HepG2 (cell line): ENCODE data around the gene ZNF628. TPM values are rescaled to one million over a fixed set of nuclear protein-coding genes. Genes with fewer than 3 reads are reported as not detected.

Experiments used
- ATAC-seq: fragments of 200-7000 bp; cut with Tn5 transposase; 3 replicates; pipeline ENCODE4 v1.9.1; 2020; ENCODE audit warnings: mild to moderate bottlenecking, moderate library complexity
- BruUV-seq: library from RNA; stranded (reverse); fragments of 400-500 nt; replicated peaks from 2 replicates; lab custom pipeline; 2021; lab: Mats Ljungman, UMichigan
- CTCF ChIA-PET: fragments of 300-600 bp; formaldehyde crosslinking; extraction: SDS; loops from one replicate; lab custom pipeline; 2021; ENCODE audit warnings: low total read pairs, inconsistent platforms, low intra/inter-chr PET ratio; lab: Yijun Ruan, JAX
- POLR2A ChIA-PET: fragments of 350-600 bp; sonication (Branson Sonifier 250); formaldehyde crosslinking; loops from one replicate; lab custom pipeline; 2020; ENCODE audit warnings: antibody characterized with exemption, inconsistent platforms; lab: Yijun Ruan, JAX
- DNase-seq: peaks from one replicate; pipeline ENCODE4 v3.0.0-alpha.2; 2015; ENCODE audit warnings: low spot score
- FAIRE-seq: peaks from 3 replicates; lab custom pipeline; 2011; peaks lifted over from hg19 to GRCh38; lab: Jason Lieb, UNC
- H2AFZ ChIP-seq: one replicate; pipeline ENCODE4 v1.6.1; 2011; ENCODE audit warnings: low read length, inconsistent platforms
- H3K27ac ChIP-seq: fragments of 300-600 bp; 3 replicates; pipeline ENCODE4 v1.8.0; 2011; ENCODE audit warnings: mixed run types, mild to moderate bottlenecking, mixed read lengths, low read length, inconsistent platforms; ENCODE audit not compliant: insufficient read depth; ENCODE audit errors: extremely low read length
- H3K27me3 ChIP-seq, 2 experiments: fragments of 200-600 bp in 1 of 2; 2 replicates in 1 of 2; 3 replicates in 1 of 2; pipeline versions ENCODE4 v1.6.0 to v1.8.0; 2011; ENCODE audit warnings: low read length in 2 of 2, mild to moderate bottlenecking in 2 of 2, moderate library complexity in 2 of 2, inconsistent platforms in 1 of 2; ENCODE audit not compliant: insufficient read depth in 2 of 2, control insufficient read depth in 1 of 2
- H3K36me3 ChIP-seq, 2 experiments: fragments of 200-600 bp in 1 of 2; replicated peaks in 1 of 2; 2 replicates in 1 of 2; 3 replicates in 1 of 2; pipeline versions ENCODE4 v1.5.1 to v1.8.0; 2011; ENCODE audit warnings: low read length in 2 of 2, inconsistent platforms in 1 of 2; ENCODE audit not compliant: insufficient read depth in 2 of 2, control insufficient read depth in 1 of 2
- H3K4me1 ChIP-seq: 2 replicates; pipeline ENCODE4 v1.5.1; 2012; ENCODE audit warnings: low read length, inconsistent platforms; ENCODE audit not compliant: insufficient read depth
- H3K4me2 ChIP-seq: 2 replicates; pipeline ENCODE4 v1.6.0; 2011; ENCODE audit warnings: low read depth, low read length, inconsistent platforms
- H3K4me3 ChIP-seq, 3 experiments: fragments of 200-600 bp in 1 of 3; sonication (generic), shearing (Covaris generic) in 1 of 3; replicated peaks in 1 of 3; 2 replicates each; pipeline ENCODE4 v1.5.1; 2011 to 2016; ENCODE audit warnings: low read length in 3 of 3, inconsistent platforms in 2 of 3, low read depth in 2 of 3, mild to moderate bottlenecking in 2 of 3, control low read depth in 1 of 3, mixed read lengths in 1 of 3; ENCODE audit not compliant: insufficient read depth in 1 of 3
- H3K79me2 ChIP-seq: one replicate; pipeline ENCODE4 v1.6.1; 2011; ENCODE audit warnings: low read length, inconsistent platforms; ENCODE audit not compliant: insufficient read depth
- H3K9ac ChIP-seq: 2 replicates; pipeline ENCODE4 v1.6.0; 2011; ENCODE audit warnings: mild to moderate bottlenecking, low read depth, low read length, inconsistent platforms; ENCODE audit not compliant: insufficient read depth
- H3K9me3 ChIP-seq: 2 replicates; pipeline ENCODE4 v1.5.1; 2012; ENCODE audit warnings: mild to moderate bottlenecking, low read length
- H4K20me1 ChIP-seq: 2 replicates; pipeline ENCODE4 v1.6.0; 2011; ENCODE audit warnings: inconsistent platforms, mild to moderate bottlenecking, low read length, moderate library complexity; ENCODE audit not compliant: insufficient read depth
- ATF7 ChIP-seq, 2 experiments: fragments of 450-650 bp in 1 of 2; sonication (generic) in 1 of 2; formaldehyde crosslinking in 1 of 2; IDR thresholded peaks; 2 replicates each; pipeline versions ENCODE4 v1.4.0 to v1.6.1; 2016 to 2020; ENCODE audit warnings: antibody characterized with exemption in 1 of 2, mild to moderate bottlenecking in 1 of 2, missing genetic modification reagents in 1 of 2
- BORCS8-MEF2B ChIP-seq: sonication (generic); formaldehyde crosslinking; IDR thresholded peaks from 2 replicates; pipeline ENCODE4 v1.8.0; 2022; ENCODE audit warnings: mild to moderate bottlenecking, missing genetic modification reagents
- CREB1 ChIP-seq, 2 experiments: fragments of 450-650 bp in 1 of 2; IDR thresholded peaks; 2 replicates each; pipeline ENCODE4 v1.6.1; 2016 to 2017; ENCODE audit warnings: control low read depth in 1 of 2, mild to moderate bottlenecking in 1 of 2, missing compliant biosample characterization in 1 of 2, missing genetic modification characterization in 1 of 2
- CREM ChIP-seq, 2 experiments: sonication (generic) in 1 of 2; formaldehyde crosslinking in 1 of 2; IDR thresholded peaks; 2 replicates each; pipeline versions ENCODE4 v1.4.0 to v1.6.1; 2016 to 2020; ENCODE audit warnings: antibody characterized with exemption in 1 of 2, mild to moderate bottlenecking in 1 of 2, missing genetic modification reagents in 1 of 2
- SATB2 ChIP-seq: sonication (generic); formaldehyde crosslinking; IDR thresholded peaks from 2 replicates; pipeline ENCODE4 v1.5.0; 2020; ENCODE audit warnings: missing genetic modification reagents
- ZBTB21 ChIP-seq: sonication (generic); formaldehyde crosslinking; IDR thresholded peaks from 2 replicates; pipeline ENCODE4 v1.4.0; 2020; ENCODE audit warnings: missing genetic modification reagents
- ZNF614 ChIP-seq: IDR thresholded peaks from 2 replicates; pipeline ENCODE4 v1.6.1; 2018; ENCODE audit warnings: missing biosample characterization, missing genetic modification reagents, inconsistent platforms, borderline replicate concordance
- WGBS: methylation state at CpG from one replicate; pipeline ENCODE4 v1.1.6; 2017; ENCODE audit warnings: low lambda C conversion rate; 5-methylcytosine and 5-hydroxymethylcytosine counted together
- in situ Hi-C: cut with HindIII; loops from 2 replicates; pipeline ENCODE4 v1.10.0; 2017; ENCODE audit warnings: low pct_unique_long_range_greater_than_20kb; ENCODE audit not compliant: extremely low pct_ligation_motif_present
- intact Hi-C: fragments of 100-400 bp; cut with micrococcal nuclease; formaldehyde crosslinking; loops from one replicate; pipeline ENCODE4 v1.10.0; 2022; ENCODE audit not compliant: unreplicated experiment
- polyA plus RNA-seq, 8 experiments: library from polyadenylated mRNA; depleted of rRNA in 3 of 8; stranded (reverse) in 7 of 8; unstranded in 1 of 8; fragments of >200 nt; fragmentation: Illumina TruSeq in 4 of 8; extraction: Trizol in 4 of 8; gene quantifications; 2 replicates each; pipeline versions ENCODE4 v1.2.1 to v1.2.3, GENCODE V29; 2011 to 2016; ENCODE audit warnings: low read depth in 4 of 8, missing spikeins in 1 of 8, mixed read lengths in 1 of 8; ENCODE audit not compliant: insufficient read depth in 1 of 8
- total RNA-seq, 5 experiments: library from RNA; depleted of rRNA; stranded (reverse); fragments of >200 nt; fragmentation: Illumina TruSeq; extraction: Trizol; gene quantifications; 2 replicates each; pipeline ENCODE4 v1.2.3, GENCODE V29; 2016; ENCODE audit warnings: low read depth in 1 of 5

The ZNF628 gene
- total and polyA plus RNA-seq, 2 of the 13 experiments (the other 11 are each of a cell fraction or from before 2014, with no cell fraction given): 0.54 to 1.2 TPM

DNA sequence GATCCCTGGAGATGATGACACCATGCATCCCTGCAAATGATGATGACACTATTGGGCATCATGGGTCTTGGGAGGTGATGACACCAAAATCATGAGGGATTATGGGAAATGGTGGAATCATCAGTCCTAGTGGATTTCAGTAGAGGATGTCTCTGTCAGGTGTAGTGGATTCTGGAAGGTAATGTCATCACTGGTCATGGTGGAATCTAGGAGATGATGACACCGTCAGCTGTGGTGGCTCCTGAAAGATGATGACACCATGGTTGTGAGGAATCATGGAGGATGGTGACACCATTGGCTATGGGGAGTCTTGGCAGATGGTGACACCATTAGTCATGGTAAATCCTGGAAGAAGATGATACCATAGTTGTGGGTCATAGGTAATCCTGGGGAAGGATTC, 45.2 kb upstream of the ZNF628 start:
- no peak overlapping the region for H3K4me2 ChIP-seq
- no peak overlapping the region for H3K27ac ChIP-seq
- ATAC-seq (no peak), DNase-seq (no peak), FAIRE-seq (no peak)
- no peak overlapping the region for H3K9ac ChIP-seq
- no peaks in the 10 kb centered on the region for H4K20me1 ChIP-seq
- H3K27me3 ChIP-seq: peaks cover 2 to 3% of the 10 kb centered on the region in 2 experiments; a peak in 1 of 5 replicates
- no peak overlapping the region for H3K4me3 ChIP-seq
- BruUV-seq: no TSS peak
- WGBS: 40% methylated on average over 1 of the region's 1 CpG
- no peaks in the 10 kb centered on the region for H3K9me3 ChIP-seq
- H3K36me3 ChIP-seq: no peaks in the 10 kb centered on the region
- no peaks in the 10 kb centered on the region for H3K79me2 ChIP-seq
- TF ChIP-seq ZNF614 (no peak), ATF7 (IDR thresholded peaks at IDR 0.05) (peak; percentile 14; the same call in 1 of the 2 replicates), ATF7 (CRISPR knock-in tag; IDR thresholded peaks at IDR 0.05) (no peak), CREB1 (IDR thresholded peaks at IDR 0.05) (peak; percentile 80), CREB1 (CRISPR knock-in tag; IDR thresholded peaks at IDR 0.05) (no peak)
- no peak overlapping the region for H2AFZ ChIP-seq
- in situ Hi-C loops: no loop called here
- no peaks in the 10 kb centered on the region for H3K4me1 ChIP-seq
- POLR2A ChIA-PET: no interaction called here
- intact Hi-C loops: no loop called here
- CTCF ChIA-PET: no interaction called here

DNA sequence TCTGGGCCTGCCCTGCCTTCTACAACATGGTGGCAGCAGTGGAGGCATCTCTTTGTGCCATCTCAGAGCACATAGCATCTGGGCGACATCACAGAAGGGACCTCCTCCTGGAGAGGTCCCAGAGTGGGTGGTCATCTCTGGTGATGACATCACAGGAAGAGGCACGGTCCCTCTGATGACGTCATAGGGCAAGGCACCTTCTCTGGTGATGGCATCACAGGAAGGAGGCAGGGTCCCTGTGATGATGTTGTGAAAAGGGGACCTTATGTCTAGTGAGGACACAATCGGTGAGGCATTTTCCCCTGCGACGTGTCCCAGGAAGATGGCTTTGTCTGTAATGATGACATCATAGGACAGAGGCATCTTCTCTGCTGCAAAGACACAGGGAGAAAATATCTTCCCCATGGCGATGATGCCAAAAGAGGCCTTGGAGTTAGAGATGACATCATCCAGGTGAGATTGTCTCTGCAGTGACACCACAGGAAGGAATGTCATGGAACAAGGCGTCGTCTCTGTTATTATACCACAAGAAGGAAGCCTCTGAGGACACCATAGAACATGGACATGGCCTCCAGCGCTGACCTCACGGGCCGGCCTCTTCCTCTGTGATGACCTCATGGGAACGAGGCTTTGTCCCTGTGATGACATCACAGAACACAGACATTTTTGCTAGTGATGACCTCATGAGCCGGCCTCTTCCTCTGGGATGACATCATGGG, 44.0 kb upstream of the ZNF628 start:
- ChIA-PET POLR2A (no interaction called here), CTCF (no interaction called here)
- TF ChIP-seq BORCS8-MEF2B (no peak), CREB1 (IDR thresholded peaks at IDR 0.05) (peak; percentile 99), CREB1 (CRISPR knock-in tag; IDR thresholded peaks at IDR 0.05) (no peak), CREM (IDR thresholded peaks at IDR 0.05) (peak; percentile 44; the same call in 1 of the 2 replicates), CREM (CRISPR knock-in tag; IDR thresholded peaks at IDR 0.05) (no peak), ATF7 (IDR thresholded peaks at IDR 0.05) (peak; percentile 99), ATF7 (CRISPR knock-in tag; IDR thresholded peaks at IDR 0.05) (no peak), ZBTB21 (CRISPR knock-in tag) (peak; percentile 82; the same call in 1 of the 2 replicates), SATB2 (no peak)
- Histone ChIP-seq H3K9me3 (no peaks in the 10 kb centered on the region), H3K27me3 (peaks cover 0 to 2% of the 10 kb centered on the region in 2 experiments; a peak in 1 of 5 replicates), H3K36me3 (no peaks in the 10 kb centered on the region), H3K4me1 (no peaks in the 10 kb centered on the region), H3K4me3 (no peak overlapping the region), H4K20me1 (no peaks in the 10 kb centered on the region), H3K79me2 (no peaks in the 10 kb centered on the region), H3K27ac (no peak overlapping the region), H2AFZ (no peak overlapping the region), H3K9ac (no peak overlapping the region), H3K4me2 (no peak overlapping the region)
- intact Hi-C loops: no loop called here
- no peak; the same call in 2 of the 3 replicates for ATAC-seq
- 44% methylated on average over 13 of the region's 14 CpGs for WGBS
- DNase-seq: no peak
- BruUV-seq: no TSS peak
- in situ Hi-C loops: no loop called here
- FAIRE-seq: no peak
